GM19455 (cell line): Measurements from ENCODE around the gene OPN1MW3.
"Not testable (repeated sequence)": the region's sequence is repeated elsewhere in the genome, so short reads cannot be mapped to it uniquely, and the experiment has no call there.

Experiments used
- ATAC-seq: cut with Tn5 transposase; IDR thresholded peaks from one replicate; pipeline ENCODE4 v1.9.1; 2021; ENCODE audit not compliant: unreplicated experiment

Gene OPN1MW3

GRCh38 chrX:154295664-154296310, 38.4 kb downstream of the OPN1MW3 start, which contains the start of gene TKTL1:
TSS of gene TKTL1 (plus strand) at chrX:154295795. CDS start at chrX:154295860, 65 bp downstream.
- ATAC-seq = no peak

- ATAC-seq = no peak
These were observed 39.3 kb downstream of the OPN1MW3 start for GRCh38 chrX:154296731-154297130.

GRCh38 chrX:154298312-154298711, 40.9 kb downstream of the OPN1MW3 start:
- no peak for ATAC-seq

GRCh38 chrX:154300816-154301215, 43.4 kb downstream of the OPN1MW3 start:
- no peak for ATAC-seq

- ATAC-seq = not testable (repeated sequence)
These were observed 45.6 kb downstream of the OPN1MW3 start for GRCh38 chrX:154302998-154303397.

GRCh38 chrX:154303476-154303875, 46.1 kb downstream of the OPN1MW3 start:
- ATAC-seq = no peak

- no peak for ATAC-seq
These were observed 47.5 kb downstream of the OPN1MW3 start for GRCh38 chrX:154304846-154305245.

GRCh38 chrX:154305541-154306205, 48.3 kb downstream of the OPN1MW3 start:
- no peak for ATAC-seq

GRCh38 chrX:154307202-154307601, 49.8 kb downstream of the OPN1MW3 start:
- ATAC-seq = no peak

- ATAC-seq = no peak
These were observed 50.9 kb downstream of the OPN1MW3 start for GRCh38 chrX:154308108-154308946.

GRCh38 chrX:154309041-154309775, 51.8 kb downstream of the OPN1MW3 start:
- no peak for ATAC-seq

- no peak for ATAC-seq
These were observed 53.5 kb downstream of the OPN1MW3 start for GRCh38 chrX:154310616-154311536.

GRCh38 chrX:154312116-154312515, 54.7 kb downstream of the OPN1MW3 start:
- no peak for ATAC-seq

- no peak for ATAC-seq
These were observed 55.8 kb downstream of the OPN1MW3 start for GRCh38 chrX:154313147-154313546.

GRCh38 chrX:154315416-154315815, 58.0 kb downstream of the OPN1MW3 start:
- no peak for ATAC-seq

GRCh38 chrX:154317391-154317995, 60.1 kb downstream of the OPN1MW3 start:
- no peak for ATAC-seq

- no peak for ATAC-seq
These were observed 63.0 kb downstream of the OPN1MW3 start for GRCh38 chrX:154320406-154320805.
